Activated CD4-positive, alpha-beta T cell treated with anti-CD3 and anti-CD28 coated beads for 36 hours (primary cell): ENCODE results near the gene TIRAP. TPM values are rescaled to one million over a fixed set of nuclear protein-coding genes. Genes with fewer than 3 reads are reported as not detected.

Experiments used
- ATAC-seq: fragments of 200-7000 bp; cut with Tn5 transposase; one replicate; pipeline ENCODE4 v1.10.0; 2021; ENCODE audit warnings: mild to moderate bottlenecking, moderate library complexity
- CTCF ChIA-PET: fragments of 350-600 bp; sonication (Branson Sonifier 250); formaldehyde crosslinking; loops from one replicate; lab custom pipeline; 2021; ENCODE audit warnings: antibody characterized with exemption; lab: Charles Lee
- POLR2A ChIA-PET: fragments of 350-600 bp; sonication (Branson Sonifier 250); formaldehyde crosslinking; loops from one replicate; lab custom pipeline; 2021; ENCODE audit warnings: antibody characterized with exemption, inconsistent platforms; lab: Charles Lee
- DNase-seq: peaks from one replicate; pipeline ENCODE4 v3.0.0-alpha.2; 2020
- H3K27ac Mint-ChIP-seq: one replicate; pipeline ENCODE4 v1.8.0; 2021; ENCODE audit warnings: mixed read lengths
- H3K27me3 Mint-ChIP-seq: one replicate; pipeline ENCODE4 v1.8.0; 2021; ENCODE audit warnings: mixed read lengths
- H3K36me3 Mint-ChIP-seq: one replicate; pipeline ENCODE4 v1.8.0; 2021; ENCODE audit warnings: low read depth, mixed read lengths
- H3K4me1 Mint-ChIP-seq: one replicate; pipeline ENCODE4 v1.8.0; 2021; ENCODE audit warnings: mixed read lengths
- H3K4me3 Mint-ChIP-seq: one replicate; pipeline ENCODE4 v1.8.0; 2021; ENCODE audit warnings: mild to moderate bottlenecking, moderate library complexity, mixed read lengths
- H3K9me3 Mint-ChIP-seq: one replicate; pipeline ENCODE4 v1.8.0; 2021; ENCODE audit warnings: low read depth, mixed read lengths
- intact Hi-C, 2 experiments: fragments of 100-400 bp; cut with DNase I in 1 of 2; cut with micrococcal nuclease in 1 of 2; formaldehyde crosslinking; loops; one replicate each; pipeline versions ENCODE4 v1.14.2 to v1.15.1; 2022 to 2024; cut with DNase I, micrococcal nuclease
- total RNA-seq, 2 experiments: library from RNA; stranded (reverse); gene quantifications; one replicate each; pipeline ENCODE4 v1.2.3, GENCODE V29; 2021

Gene TIRAP
- total RNA-seq, 2 experiments from 2014 or later, result 5.3 to 7.5 TPM

- peaks cover 46% of the 10 kb centered on the region for H3K4me1 Mint-ChIP-seq
- H3K4me3 Mint-ChIP-seq, result peak overlapping the region; percentile 77
- POLR2A ChIA-PET, result no interaction called here
- CTCF ChIA-PET, result interaction anchor here (1.7 to 2.8 kb wide), 2 partner anchors 12 to 28 kb away, joined by 7 to 11 read pairs; partner anchors contain the start of genes FOXRED1 and SRPRA
- no peaks in the 10 kb centered on the region for H3K9me3 Mint-ChIP-seq
- H3K36me3 Mint-ChIP-seq, result peaks cover 9% of the 10 kb centered on the region
- DNase-seq, result peak; percentile 61
- no peaks in the 10 kb centered on the region for H3K27me3 Mint-ChIP-seq
- H3K27ac Mint-ChIP-seq, result peak overlapping the region; percentile 94
- ATAC-seq, result peak; percentile 30
- intact Hi-C loops, result loop anchor here (1.0 to 5.0 kb wide), 5 partner anchors 13 to 690 kb away; partner anchors contain the start of genes CDON (in 1 of the 2), FAM118B (in 1 of the 2), FOXRED1 (in 1 of the 2) and HYLS1 (in 1 of the 2)
These were observed 545 bp upstream of the TIRAP start for GRCh38 chr11:126282361-126282735.

- Mint-ChIP-seq H3K36me3 (peaks cover 4% of the 10 kb centered on the region), H3K9me3 (no peaks in the 10 kb centered on the region), H3K4me3 (peak overlapping the region; percentile 81), H3K27me3 (no peaks in the 10 kb centered on the region), H3K27ac (peak overlapping the region; percentile 58), H3K4me1 (peaks cover 51% of the 10 kb centered on the region)
- CTCF ChIA-PET, result interaction anchor here (1.2 kb wide), 2 partner anchors 13 to 27 kb away, joined by 3 to 4 read pairs; no protein-coding TSS in a partner anchor
- peak; percentile 96 for DNase-seq
- peak; percentile 60 for ATAC-seq
- POLR2A ChIA-PET, result no interaction called here
- intact Hi-C loops, result loop anchor here (5.0 kb wide), 3 partner anchors 73 to 693 kb away; partner anchors contain the start of genes CDON (in 1 of the 2), FAM118B (in 1 of the 2), RPUSD4 (in 1 of the 2) and STT3A (in 1 of the 2)
These were observed 1.9 kb downstream of the TIRAP start for GRCh38 chr11:126284829-126285228.

DNA sequence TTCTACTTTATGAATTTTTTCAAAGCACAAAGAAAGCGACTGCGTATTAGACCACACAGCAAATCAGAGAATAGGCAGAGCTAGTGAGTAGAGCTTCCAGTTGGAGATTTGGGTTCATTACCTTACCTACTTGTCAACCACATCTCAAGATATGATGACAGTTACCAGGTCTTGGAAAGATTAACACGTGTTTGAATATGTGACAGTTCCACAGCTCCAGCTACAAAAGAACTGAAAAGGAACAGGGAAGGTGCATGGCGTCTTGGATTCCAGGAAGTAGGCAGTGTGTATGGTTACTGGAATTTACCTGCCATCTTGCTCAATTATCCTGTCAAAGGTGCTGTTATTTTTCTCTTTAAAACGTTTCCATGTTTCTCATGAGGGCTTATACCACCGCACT, 5.3 kb downstream of the TIRAP start:
- Mint-ChIP-seq H3K4me1 (peaks cover 32% of the 10 kb centered on the region), H3K9me3 (no peaks in the 10 kb centered on the region), H3K4me3 (no peak overlapping the region), H3K27me3 (no peaks in the 10 kb centered on the region), H3K27ac (no peak overlapping the region), H3K36me3 (peaks cover 11% of the 10 kb centered on the region)
- ChIA-PET CTCF (no interaction called here), POLR2A (interaction anchor here (0.6 kb wide), 1 partner anchor 13 kb away, joined by 5 read pairs; no protein-coding TSS in a partner anchor)
- DNase-seq, result no peak
- intact Hi-C loops, result no loop called here
- no peak for ATAC-seq

DNA sequence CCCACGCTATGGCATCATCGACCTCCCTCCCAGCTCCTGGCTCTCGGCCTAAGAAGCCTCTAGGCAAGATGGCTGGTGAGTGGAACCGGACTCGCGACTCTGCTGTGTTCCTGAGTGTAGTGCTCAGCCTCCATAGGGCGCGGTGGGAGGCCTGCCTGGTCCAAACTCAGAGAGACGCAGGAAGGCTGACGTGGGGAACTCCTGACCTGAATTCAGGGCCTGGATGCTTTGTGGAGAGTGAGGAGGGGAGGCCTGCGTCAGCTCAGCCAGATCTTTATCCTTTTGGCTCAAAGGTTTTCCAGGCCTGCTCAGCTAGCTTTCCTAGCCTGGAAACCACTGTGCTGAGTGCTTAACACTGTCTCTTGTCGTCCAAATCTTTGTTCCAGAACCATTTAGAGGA, 8.0 kb downstream of the TIRAP start:
- Mint-ChIP-seq H3K27ac (no peak overlapping the region), H3K36me3 (peaks cover 22% of the 10 kb centered on the region), H3K27me3 (no peaks in the 10 kb centered on the region), H3K9me3 (no peaks in the 10 kb centered on the region), H3K4me3 (no peak overlapping the region), H3K4me1 (peaks cover 25% of the 10 kb centered on the region)
- intact Hi-C loops, result no loop called here
- POLR2A ChIA-PET, result no interaction called here
- no peak for ATAC-seq
- no peak for DNase-seq
- CTCF ChIA-PET, result interaction anchor here (1.0 to 1.3 kb wide), 2 partner anchors 9 to 18 kb away, joined by 3 to 6 read pairs; no protein-coding TSS in a partner anchor

GRCh38 chr11:126293726-126294125, 10.8 kb downstream of the TIRAP start:
- no peak overlapping the region for H3K4me3 Mint-ChIP-seq
- peak overlapping the region; percentile 55 for H3K27ac Mint-ChIP-seq
- H3K36me3 Mint-ChIP-seq, result peaks cover 21% of the 10 kb centered on the region
- CTCF ChIA-PET, result no interaction called here
- ATAC-seq (peak; percentile 33), DNase-seq (no peak)
- POLR2A ChIA-PET, result interaction anchor here (1.6 kb wide), 1 partner anchor 11 kb away, joined by 4 read pairs; the partner anchor contains the start of gene DCPS
- intact Hi-C loops, result no loop called here
- no peaks in the 10 kb centered on the region for H3K9me3 Mint-ChIP-seq
- no peaks in the 10 kb centered on the region for H3K27me3 Mint-ChIP-seq
- H3K4me1 Mint-ChIP-seq, result peaks cover 13% of the 10 kb centered on the region

- Mint-ChIP-seq H3K36me3 (peaks cover 19% of the 10 kb centered on the region), H3K27me3 (no peaks in the 10 kb centered on the region), H3K9me3 (no peaks in the 10 kb centered on the region), H3K27ac (no peak overlapping the region), H3K4me3 (no peak overlapping the region), H3K4me1 (peaks cover 13% of the 10 kb centered on the region)
- intact Hi-C loops, result no loop called here
- DNase-seq (no peak), ATAC-seq (no peak)
- ChIA-PET POLR2A (no interaction called here), CTCF (no interaction called here)
These were observed 14.1 kb downstream of the TIRAP start for GRCh38 chr11:126297004-126297403.

DNA sequence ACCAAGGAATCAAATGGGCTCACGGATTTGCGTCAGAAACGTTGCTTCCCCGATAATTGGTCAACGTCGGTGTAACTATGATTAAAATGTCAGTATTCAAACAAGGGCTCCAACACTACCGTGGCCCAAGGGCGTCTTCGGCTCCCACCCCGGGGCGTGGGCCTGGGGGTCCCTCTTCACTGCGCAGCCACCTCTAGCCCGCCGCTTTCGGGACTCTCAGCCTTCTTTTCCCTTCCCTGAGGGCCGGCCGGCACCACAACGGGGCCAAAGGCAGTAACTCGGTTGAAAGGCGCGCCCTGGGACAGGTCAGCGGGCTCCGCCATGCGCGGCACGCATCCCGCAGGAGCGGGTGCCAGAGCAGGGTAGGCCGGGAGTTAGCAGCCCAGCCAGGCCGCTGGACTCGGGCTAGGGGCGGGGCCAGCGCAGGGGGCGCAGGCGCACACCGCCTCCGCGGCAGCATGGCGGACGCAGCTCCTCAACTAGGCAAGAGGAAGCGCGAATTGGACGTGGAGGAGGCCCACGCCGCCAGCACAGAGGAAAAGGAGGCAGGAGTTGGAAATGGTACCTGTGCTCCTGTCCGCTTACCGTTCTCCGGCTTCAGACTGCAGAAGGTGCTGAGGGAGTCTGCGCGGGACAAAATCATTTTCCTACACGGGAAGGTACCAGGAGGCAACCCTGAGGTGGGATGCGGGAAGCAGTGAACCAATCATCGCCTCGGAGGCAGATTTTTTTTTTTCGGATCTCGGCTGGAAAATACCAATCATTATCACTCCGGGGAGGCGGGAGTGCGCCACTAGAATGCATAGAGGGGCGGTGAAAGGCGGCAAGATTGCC, 20.9 kb downstream of the TIRAP start, which contains the start of gene DCPS:
Gene DCPS (plus strand): TSS at position 438 of the 834 bp plus-strand sequence. CDS start 21 bp downstream, at position 459.
- ATAC-seq (peak; percentile 93), DNase-seq (peak; percentile 92)
- ChIA-PET POLR2A (interaction anchor here (0.6 to 1.3 kb wide), 3 partner anchors 11 to 1660 kb away, joined by 3 to 4 read pairs (median 3); partner anchors contain the start of genes FAM118B and RPUSD4), CTCF (interaction anchor here (1.0 to 1.4 kb wide), 2 partner anchors 15 to 177 kb away, joined by 3 to 10 read pairs; no protein-coding TSS in a partner anchor)
- peaks cover 32% of the 10 kb centered on the region for H3K4me1 Mint-ChIP-seq
- intact Hi-C loops, result loop anchor here (1.0 to 10.0 kb wide), 10 partner anchors 18 to 1041 kb away; partner anchors contain the start of genes FOXRED1 (in 2 of the 2), TIRAP (in 2 of the 2), FAM118B (in 1 of the 2) and HYLS1 (in 1 of the 2)
- no peaks in the 10 kb centered on the region for H3K9me3 Mint-ChIP-seq
- no peaks in the 10 kb centered on the region for H3K27me3 Mint-ChIP-seq
- H3K27ac Mint-ChIP-seq, result peak within 1 kb of the TSS; percentile 98
- peak within 1 kb of the TSS; percentile 85 for H3K4me3 Mint-ChIP-seq
- H3K36me3 Mint-ChIP-seq, result peaks cover 22% of the 10 kb centered on the region

DNA sequence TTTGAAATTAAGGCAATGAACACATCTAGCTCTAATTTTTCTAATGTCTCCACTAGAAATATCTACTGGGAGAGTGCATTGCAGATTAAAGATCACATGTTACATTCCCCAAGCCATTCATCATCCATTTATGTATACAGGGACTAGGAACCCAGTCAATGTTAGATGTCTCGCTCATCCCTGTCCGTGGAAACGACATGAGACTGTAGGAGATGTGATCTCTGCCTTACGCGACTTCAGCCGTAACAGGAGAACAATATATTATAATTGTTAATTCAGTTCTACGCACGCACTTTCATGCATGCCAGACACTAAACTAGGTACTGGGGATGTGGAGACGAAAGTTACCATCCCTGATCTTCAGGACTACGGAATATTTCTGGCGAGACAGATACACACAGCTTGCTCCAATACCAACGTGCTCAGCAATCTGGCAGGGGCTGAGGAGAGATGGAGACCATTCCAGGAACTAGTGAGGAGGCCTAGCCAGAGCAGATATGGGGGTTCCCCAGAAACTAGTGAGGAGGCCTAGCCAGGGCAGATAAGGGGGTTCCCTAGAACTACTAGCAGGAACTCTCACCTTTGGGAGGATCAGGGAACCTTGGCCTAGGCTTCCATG, 21.7 kb downstream of the TIRAP start:
- H3K36me3 Mint-ChIP-seq, result peaks cover 22% of the 10 kb centered on the region
- no peak for DNase-seq
- peaks cover 32% of the 10 kb centered on the region for H3K4me1 Mint-ChIP-seq
- peak overlapping the region; percentile 85 for H3K4me3 Mint-ChIP-seq
- peak overlapping the region; percentile 98 for H3K27ac Mint-ChIP-seq
- POLR2A ChIA-PET, result interaction anchor here (1.3 kb wide), 2 partner anchors 12 to 93 kb away, joined by 3 to 4 read pairs; partner anchors contain the start of genes FAM118B and RPUSD4
- CTCF ChIA-PET, result interaction anchor here (1.0 to 1.4 kb wide), 2 partner anchors 14 to 176 kb away, joined by 3 to 10 read pairs; no protein-coding TSS in a partner anchor
- no peaks in the 10 kb centered on the region for H3K27me3 Mint-ChIP-seq
- H3K9me3 Mint-ChIP-seq, result no peaks in the 10 kb centered on the region
- intact Hi-C loops, result loop anchor here (1.0 to 10.0 kb wide), 9 partner anchors 21 to 1040 kb away; partner anchors contain the start of genes FOXRED1 (in 2 of the 2), TIRAP (in 2 of the 2), FAM118B (in 1 of the 2) and HYLS1 (in 1 of the 2)
- peak; percentile 9 for ATAC-seq

GRCh38 chr11:126305699-126306098, 22.8 kb downstream of the TIRAP start:
- Mint-ChIP-seq H3K27ac (peak overlapping the region; percentile 77), H3K36me3 (peaks cover 22% of the 10 kb centered on the region), H3K4me1 (peaks cover 32% of the 10 kb centered on the region), H3K9me3 (no peaks in the 10 kb centered on the region), H3K27me3 (no peaks in the 10 kb centered on the region), H3K4me3 (peak overlapping the region; percentile 66)
- ChIA-PET CTCF (interaction anchor here (0.5 to 1.6 kb wide), 4 partner anchors 13 to 402 kb away, joined by 3 to 6 read pairs (median 4); no protein-coding TSS in a partner anchor), POLR2A (interaction anchor here (0.8 kb wide), 1 partner anchor 33 kb away, joined by 4 read pairs; no protein-coding TSS in a partner anchor)
- ATAC-seq (peak; percentile 57), DNase-seq (peak; percentile 52)
- intact Hi-C loops, result loop anchor here in 1 of 2 experiments (10.0 kb wide), 1 partner anchor 1039 kb away; no protein-coding TSS in a partner anchor

- no peak overlapping the region for H3K4me3 Mint-ChIP-seq
- H3K4me1 Mint-ChIP-seq, result peaks cover 33% of the 10 kb centered on the region
- ChIA-PET POLR2A (no interaction called here), CTCF (interaction anchor here (0.6 to 1.5 kb wide), 5 partner anchors 22 to 173 kb away, joined by 3 to 6 read pairs (median 4); no protein-coding TSS in a partner anchor)
- no peak overlapping the region for H3K27ac Mint-ChIP-seq
- ATAC-seq, result no peak
- peak; percentile 46 for DNase-seq
- intact Hi-C loops, result loop anchor here in 1 of 2 experiments (10.0 kb wide), 1 partner anchor 1037 kb away; no protein-coding TSS in a partner anchor
- no peaks in the 10 kb centered on the region for H3K9me3 Mint-ChIP-seq
- H3K36me3 Mint-ChIP-seq, result peaks cover 24% of the 10 kb centered on the region
- no peaks in the 10 kb centered on the region for H3K27me3 Mint-ChIP-seq
These were observed 24.8 kb downstream of the TIRAP start for GRCh38 chr11:126307706-126308105.
